Astrocyte of the hippocampus (primary cell): ENCODE measurements around the gene RGS7BP.
A peak's percentile ranks its signal among the peaks of the same experiment; 100 is the strongest.
"Not testable (repeated sequence)": the region's sequence is repeated elsewhere in the genome, so short reads cannot be mapped to it uniquely, and the experiment has no call there.

Source experiments
- DNase-seq: peaks from one replicate; pipeline ENCODE4 v3.0.0; 2011; ENCODE audit warnings: low read depth, low spot score

The RGS7BP gene

DNA sequence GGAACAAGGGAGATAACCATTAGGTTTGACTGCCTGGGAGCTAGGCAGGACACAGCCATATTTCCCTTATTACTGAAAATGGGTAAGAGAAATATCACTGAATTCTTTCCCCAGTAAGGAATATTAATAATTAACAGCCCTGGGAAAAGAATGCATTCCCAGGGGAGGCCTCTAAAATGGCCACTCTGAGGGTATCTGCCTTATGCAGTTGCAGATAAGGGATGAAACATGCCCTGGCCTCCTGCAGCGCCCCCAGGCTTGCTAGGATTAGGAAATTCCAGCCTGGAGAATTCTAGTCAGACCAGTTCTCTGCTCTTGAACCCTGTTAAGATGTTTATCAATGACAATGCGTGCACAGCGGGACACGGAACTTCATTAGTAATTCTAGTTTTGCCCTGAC is 52.8 kb downstream of the RGS7BP start:
- DNase-seq, result not testable (repeated sequence)

DNA sequence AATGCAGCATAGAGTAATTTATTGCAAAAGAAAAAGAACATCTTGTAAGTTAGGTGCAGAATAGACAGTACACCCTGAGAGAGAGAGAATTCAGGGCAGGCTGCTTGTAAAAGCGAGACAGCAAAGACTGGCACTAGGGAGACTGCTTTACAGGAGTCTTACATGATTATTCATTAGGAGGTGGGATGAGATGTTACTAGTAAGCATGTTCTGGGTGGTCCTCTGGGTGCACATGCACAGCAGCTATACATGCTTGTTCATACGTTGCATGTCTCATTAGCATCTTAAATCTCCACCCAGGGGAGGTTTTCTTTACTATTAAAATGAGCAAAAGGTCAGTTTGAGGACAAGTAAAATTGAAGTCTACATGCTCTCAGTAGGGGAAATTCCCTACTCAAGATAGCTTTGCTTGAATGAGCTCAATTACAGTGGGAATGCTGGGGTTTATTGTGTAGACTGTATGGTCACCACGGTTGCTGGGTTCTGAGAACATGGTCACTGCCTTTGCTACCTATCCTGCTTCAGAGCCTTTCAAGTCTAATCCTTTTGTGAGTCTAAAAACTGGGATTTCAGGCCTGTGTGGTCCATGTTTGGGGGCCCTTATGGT is 60.6 kb downstream of the RGS7BP start:
- DNase-seq, result peak; percentile 53

DNA sequence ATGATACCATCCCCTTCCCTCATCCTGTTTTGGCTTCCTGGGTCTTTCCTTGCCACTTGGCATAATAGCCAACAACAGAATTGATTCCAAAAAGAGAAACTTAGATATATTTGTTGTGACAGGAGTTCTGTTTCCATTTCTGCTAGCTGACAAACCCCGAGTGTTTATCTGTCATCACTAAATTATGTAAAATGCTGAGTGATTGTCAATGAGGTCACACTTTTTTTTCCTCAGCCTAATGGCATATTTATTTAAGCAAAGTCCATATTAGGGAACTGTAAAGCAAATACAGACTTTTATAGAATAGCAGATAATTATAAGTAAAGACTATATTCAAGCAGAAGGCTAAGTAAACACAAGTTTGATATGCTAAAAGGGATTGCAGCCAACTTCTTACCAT is 64.0 kb downstream of the RGS7BP start:
- no peak for DNase-seq

DNA sequence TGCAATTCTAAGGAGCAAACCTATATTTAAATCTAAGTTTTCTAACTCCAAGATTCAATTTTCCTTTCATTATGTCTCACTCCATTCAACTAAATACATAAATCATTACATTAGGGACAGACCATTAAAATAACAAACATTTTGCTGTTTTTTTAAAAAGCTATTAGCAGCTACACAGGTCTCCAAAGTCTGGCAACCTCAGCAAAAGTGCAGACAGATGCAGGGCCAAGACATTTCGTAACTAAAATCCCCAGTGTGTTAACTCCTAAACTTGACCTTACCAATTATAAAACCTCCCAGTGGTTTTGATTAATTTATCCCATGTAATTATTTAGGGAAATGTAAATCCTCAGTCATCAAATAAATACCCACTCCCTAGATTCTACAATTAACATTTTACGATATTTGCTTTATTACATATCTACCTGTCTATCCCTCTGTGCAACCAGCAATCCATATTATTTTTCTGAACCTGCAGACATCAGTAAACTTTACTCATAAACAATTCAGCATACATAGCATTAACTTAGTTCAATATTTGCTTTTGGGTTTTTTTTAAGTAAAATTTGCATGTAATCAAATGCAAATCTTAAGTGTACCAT is 64.7 kb downstream of the RGS7BP start:
- no peak for DNase-seq

DNA sequence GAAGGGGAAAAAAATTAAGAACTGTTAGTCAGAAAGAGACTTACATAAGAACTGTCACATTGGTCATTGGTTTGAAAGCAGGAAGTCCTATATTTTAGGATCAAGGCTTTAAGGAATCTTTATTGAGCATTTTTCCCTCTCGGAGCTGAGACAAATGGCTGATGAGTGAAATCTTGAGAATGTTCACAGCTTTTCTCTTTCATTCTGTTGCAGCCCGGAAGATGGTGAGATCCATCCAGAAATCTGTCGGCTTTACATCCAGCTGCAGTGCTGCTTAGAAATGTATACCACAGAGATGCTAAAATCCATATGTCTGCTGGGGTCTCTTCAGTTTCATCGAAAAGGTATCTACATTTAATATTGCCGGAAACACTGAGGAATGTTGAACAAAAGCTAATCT is 69.7 kb downstream of the RGS7BP start:
- DNase-seq, result no peak

DNA sequence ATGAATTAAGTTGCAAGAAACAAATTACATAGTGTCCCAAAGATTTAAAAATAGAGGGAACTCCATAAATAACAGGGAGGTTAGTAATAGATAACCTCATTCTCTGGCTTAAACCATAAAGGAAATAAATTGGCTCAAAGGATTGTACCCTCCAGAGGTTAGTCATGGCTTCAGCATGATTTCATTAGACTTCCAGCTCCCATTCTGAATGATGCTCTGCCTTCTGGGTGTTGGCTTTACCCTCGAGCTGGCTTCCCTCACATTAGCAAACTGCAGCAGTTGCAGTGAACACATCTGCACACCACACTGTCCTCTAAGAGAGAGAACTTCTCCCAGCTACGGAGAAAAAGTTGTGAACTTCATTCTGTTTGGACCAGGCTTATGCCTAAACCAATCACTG is 70.4 kb downstream of the RGS7BP start:
- DNase-seq, result peak; percentile 7

DNA sequence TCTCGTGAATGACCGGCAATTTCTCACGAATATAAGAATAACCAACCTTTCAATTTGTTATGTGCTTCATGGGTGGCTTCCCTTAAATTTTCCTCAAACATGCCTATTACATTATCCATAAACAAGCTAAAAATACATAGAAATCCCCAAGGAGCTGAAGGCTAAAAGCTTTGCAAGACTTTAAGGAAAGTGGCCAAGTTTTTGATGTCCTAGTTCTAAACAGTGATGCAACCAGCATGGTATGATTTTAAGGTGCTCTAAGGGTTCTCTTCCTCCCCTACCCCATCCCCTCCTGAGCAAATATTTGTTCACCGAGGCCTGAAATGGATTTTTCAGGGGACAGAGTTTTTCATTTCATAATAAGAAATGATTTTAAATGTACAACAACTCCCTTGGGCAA is 79.8 kb downstream of the RGS7BP start:
- DNase-seq, result no peak

DNA sequence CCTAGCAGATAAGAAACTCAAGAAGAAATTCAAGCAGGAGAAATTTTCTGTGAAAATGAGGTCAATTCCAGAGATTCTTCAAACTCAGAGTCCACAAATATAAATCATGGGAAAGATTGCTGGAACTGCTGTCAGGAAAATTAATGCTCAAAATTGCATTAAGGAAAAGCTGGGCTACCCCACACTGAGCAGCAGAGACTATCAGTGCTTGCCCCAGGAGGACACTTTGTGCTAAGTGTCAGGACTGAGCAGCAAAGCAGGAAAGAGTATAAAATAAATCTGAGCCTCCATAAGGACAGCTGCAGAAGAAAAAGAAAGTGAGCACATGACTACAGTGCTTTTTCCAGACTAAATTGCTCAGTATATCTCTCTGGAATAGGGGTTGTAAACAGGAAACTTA is 81.6 kb downstream of the RGS7BP start:
- DNase-seq, result no peak

DNA sequence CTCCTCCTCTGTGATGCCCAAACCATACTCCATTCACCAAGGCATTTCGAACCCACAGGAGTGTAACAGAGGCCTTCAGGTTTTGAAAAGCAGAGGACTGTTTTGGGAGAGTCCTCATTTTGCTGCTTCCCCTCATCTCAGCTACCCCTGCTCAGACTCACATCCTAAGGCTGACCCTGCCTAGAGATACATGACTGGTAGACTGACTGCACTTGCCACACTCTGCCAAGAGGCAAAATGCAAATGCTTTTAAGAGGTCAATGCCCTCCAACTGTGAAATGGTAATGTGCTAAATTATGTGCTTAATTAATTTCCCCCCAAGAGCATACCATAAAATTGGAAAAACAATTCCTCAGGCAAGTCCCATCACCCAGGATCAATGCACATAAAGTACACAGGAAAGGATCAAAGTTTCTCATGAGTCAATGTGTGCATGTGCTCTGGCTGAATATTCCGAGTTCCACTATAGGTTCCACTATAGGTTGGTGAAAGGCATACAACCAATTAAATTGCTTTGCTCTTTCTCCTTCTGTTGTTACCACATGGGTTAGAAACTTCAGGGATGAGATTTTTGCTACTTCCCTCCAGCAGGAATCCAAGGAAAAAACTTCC is 87.0 kb downstream of the RGS7BP start:
- DNase-seq, result no peak

DNA sequence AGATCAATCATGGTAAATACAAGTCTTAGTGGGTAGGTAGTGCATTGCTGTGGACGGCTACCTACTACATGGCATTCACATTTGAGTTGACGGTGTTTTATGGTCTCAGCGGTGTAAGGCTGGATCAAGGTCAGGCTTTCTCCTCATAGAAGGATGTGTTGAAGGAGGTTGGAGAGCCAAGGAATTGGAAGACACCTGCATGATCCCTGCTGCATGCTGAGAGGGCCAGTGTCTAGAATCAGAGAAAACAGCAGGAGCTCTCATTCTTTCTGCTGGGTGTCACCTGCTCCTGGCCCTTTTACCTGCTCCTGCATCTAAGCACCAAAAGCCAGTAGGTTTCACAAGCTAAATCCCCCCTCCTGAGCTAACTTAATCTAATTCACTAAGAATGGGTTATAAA is 88.2 kb downstream of the RGS7BP start:
- no peak for DNase-seq

DNA sequence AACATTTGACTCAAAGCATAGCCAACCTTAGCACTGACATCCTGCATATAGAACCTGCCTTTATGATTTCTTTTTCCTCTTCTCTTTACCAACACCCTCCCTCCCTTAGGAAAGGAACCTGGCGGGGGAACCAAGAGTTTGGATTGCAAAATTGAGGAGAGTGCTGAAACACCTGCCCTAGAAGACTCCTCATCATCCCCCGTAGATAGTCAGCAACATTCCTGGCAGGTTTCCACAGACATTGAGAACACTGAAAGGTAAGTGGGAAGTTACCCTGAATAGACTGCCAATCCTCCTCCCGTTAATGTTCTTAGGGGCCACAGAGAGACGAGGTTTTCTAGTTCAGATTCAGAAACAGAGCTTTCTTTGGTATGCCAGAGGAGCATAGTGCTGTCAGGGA is 88.8 kb downstream of the RGS7BP start:
- no peak for DNase-seq

DNA sequence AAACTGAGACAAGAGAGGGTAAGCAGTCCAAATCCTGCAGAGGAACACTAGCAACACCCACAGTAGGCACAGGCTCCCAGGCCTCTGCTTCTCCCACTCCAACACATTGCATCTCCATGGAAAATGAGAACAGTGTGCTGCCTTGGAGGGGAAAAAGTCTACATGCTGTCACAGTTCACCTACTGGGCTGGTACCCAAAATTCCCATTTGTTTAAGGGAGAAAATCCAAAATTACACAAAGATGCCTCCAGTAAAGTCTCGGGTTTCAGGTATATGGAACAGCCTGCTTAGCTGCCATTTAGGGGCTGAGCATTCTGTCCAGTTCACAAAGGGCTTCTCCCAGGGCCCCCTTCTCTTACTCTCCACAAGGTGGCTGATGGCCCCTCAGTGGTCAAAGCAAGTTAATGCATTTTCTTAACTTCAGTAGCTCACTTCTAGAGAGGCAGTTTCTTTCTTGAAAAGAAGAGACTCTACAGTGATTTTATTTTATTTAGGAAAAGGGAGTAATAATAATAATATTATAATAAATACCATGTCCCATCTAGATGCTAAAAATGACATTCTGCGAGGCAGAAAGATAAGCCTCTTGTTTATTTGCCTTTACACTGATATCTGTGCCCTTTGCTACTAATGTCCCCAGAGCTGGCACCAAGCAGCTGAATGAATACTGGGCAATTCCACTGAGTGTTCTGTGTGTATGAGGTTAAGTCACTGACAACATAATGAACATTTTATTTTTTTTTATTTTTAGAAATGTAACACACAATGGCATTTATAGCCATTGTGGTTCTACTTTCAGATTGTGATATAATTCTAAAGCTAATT is 89.4 kb downstream of the RGS7BP start:
- peak; percentile 11 for DNase-seq

DNA sequence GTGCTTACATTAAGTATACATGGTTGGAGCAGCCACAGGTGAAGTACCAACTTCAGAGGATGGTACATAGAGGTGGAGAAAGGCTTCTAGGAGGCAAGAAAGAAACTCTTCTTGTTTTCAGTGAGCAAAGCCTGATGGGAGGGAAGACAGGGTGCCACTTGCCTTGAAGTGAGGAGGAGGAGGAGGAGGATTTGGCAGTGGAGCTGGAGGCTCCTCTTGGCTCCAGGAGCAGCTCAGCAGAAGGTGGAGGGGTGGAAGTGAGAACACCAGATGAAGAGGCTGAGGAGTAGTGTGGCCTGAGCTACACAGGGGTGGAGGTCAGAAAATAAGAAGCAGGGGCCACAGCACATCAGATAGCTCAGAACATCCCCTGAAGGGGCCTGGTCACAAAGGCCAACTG is 93.4 kb downstream of the RGS7BP start:
- DNase-seq, result no peak

DNA sequence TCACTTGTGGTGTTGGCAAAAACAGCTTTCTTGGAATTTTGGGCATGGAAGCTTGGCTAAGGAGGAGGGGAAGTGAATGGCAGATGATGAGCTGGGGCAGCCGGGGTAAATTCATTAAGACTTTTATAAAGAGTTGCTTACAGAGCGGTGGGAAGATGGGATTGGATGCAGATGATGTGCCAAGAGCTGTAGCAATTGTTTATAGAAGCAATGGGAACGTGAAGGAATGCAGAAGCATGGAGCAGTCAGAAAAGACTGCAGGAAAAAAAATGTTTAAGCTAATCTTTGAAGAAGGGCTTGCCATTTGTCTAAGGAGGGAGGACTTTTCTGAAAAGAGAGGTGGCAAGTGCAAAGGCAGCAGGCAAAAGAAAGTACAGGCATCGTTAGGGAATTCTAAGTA is 97.9 kb downstream of the RGS7BP start:
- DNase-seq, result peak; percentile 51

DNA sequence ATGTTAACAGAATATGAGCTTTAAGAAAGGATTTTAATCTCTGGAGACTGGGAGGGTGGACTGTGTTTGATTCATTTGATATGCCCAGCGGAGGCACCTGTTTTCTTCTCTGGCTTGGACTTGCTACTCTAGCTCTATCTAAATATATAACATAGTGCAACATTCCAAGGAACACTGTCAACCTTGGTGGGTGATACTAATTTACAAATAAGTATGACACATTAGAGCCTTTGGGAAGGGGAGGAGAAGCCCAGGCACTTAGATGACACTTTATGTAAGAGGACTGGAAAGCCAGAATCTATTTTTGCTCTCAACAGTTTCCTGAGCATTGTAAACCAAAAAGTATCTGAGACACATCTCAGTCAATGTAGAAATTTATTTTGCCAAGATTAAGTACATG is 101.1 kb downstream of the RGS7BP start:
- DNase-seq, result no peak

DNA sequence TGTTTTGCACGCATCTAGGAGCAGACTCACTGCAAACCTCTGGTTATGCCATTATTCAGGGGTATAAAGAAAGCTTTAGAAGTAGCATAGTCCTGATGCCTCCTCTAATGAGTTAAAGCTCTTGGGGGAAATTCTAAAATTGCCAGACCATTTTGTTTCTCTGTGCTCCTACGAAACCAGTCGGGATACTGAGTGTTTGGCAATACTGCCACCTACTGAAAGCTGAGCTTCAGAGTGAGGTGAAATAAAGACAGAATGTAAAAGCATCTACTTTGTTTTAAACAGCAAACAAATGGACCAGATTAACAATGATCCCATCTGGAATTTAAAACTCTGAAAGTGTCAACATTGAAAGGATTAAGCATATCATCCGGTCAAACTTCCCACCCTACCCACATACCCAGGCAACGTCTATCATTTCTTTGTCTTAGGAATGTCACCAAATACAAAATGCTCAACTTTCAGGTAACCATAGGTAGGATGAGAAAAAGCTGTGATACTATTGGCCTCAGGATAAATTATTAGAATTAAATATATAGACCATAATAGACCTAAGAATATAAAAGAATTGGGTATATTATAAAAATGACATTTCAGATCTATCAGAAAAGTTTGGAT is 106.6 kb downstream of the RGS7BP start:
- peak; percentile 82 for DNase-seq

DNA sequence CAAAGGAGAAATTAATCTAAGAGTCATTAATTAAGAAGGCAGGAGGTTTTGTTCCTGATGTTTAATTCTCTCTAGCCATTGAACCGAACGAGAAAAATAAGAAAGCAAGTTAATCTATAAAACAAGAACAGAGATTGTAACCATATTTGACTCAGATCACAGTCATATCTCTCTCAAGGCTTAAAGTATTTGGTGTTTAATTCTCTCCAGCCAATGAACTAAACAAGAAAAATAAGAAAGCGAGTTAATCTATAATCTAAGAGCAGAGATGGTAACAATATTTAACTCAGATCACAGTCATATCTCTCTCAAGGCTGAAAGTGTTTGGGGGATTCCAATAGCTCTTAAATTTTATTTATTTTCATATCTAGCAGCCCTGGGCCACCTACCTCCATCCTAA is 110.1 kb downstream of the RGS7BP start:
- DNase-seq, result no peak

DNA sequence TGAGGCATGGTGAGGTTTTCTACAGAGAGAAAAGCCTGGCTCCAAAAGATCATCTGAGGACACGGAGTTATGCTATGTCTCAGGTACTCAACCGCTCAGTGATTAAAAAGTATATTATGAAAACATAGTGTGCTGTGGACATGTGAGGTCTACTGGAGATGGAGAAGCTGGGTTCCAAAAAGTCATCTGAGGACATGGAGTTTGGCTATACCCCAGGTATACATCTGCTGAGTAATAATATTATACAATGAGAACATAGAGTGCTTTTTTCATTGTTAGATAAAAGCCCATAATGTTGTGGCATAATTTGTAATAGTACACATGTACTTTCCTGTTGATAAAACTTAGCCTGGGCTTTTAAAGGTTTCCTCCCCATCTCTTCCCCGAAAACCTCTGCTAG is 113.8 kb downstream of the RGS7BP start:
- DNase-seq, result no peak

DNA sequence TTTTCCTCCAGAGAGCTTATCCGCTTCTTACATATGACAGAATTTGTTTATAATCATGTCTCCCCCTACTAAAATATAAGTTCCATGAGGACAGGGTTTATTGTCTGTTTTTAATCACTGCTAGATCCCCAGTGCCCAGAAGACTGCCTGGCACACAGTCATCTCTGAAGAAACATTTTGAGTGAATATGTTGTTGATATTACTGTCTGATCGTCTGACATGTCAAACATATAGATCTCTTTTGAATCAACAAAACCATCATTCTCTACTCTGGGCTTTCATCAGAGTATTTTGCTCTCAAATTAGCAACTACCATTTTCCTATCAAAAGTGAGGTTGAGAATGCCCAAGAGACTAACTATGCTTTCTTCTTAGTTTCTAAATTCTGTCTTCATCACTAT is 117.2 kb downstream of the RGS7BP start:
- no peak for DNase-seq

DNA sequence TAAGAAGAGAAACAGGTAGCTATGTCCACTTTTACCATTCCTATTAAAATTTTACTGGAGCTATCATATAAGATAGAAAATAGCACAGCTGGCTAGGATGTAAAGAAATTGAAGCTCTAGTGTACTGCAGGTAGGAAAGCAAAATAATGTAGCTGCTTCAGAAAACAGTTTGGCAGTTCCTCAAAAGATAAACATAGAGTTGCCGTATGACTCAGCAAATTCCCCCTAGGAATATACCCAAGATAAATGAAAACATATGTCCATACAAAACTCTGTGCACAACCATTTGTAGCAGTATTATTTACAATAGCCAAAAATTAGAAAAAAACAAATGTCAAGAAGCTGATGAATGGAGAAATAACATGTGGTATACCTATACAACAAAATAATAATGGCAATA is 119.9 kb downstream of the RGS7BP start:
- DNase-seq, result no peak

DNA sequence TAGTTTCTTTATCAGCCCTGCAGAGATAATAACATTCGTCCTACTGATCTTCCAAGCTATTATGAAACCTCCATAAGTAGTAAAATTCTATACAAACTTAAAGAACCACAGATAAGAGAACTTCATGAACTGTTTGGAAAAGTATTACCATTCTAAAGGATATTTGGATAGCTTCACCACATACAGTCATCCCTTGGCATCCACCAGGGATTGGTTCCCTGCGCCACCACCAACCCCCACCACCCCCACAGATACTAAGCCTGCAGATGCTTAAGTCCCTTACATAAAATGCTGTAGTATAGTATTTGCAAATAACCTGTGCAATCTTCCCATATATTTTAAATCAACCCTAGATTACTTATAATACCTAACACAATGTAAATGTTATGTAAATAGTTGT is 123.1 kb downstream of the RGS7BP start:
- no peak for DNase-seq

DNA sequence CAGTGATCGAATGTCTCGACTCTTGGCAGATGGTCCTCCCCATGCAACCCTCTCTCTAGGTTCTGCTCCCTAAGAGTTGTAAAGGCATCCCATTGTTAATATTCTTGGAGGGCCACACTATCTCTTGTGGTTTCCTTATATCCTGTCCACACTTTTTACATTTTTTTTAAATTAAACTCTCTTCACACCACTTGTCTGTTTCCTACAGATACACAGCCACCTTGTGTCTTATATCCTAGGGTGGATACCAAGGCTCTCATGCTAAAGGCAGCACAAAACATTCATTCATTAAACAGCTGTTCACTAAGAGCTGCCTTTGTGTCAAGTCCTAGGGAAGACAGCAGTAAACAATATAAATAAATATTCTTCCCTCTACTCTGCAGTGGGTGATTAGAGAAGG is 124.0 kb downstream of the RGS7BP start:
- no peak for DNase-seq
